ENCODE results near the gene MCOLN3.
"Not testable (repeated sequence)": the region's sequence is repeated elsewhere in the genome, so short reads cannot be mapped to it uniquely, and the experiment has no call there.

Gene MCOLN3

GRCh38 chr1:85047472-85048295 lies 616 bp downstream of the MCOLN3 start:
- DNase-seq, result no peak

GRCh38 chr1:85047144-85047471 lies 1.2 kb downstream of the MCOLN3 start:
- DNase-seq, result no peak

GRCh38 chr1:85042413-85042812 lies 5.9 kb downstream of the MCOLN3 start:
- no peak for DNase-seq

- DNase-seq, result no peak
Measured at GRCh38 chr1:85041793-85042192, 6.5 kb downstream of the MCOLN3 start.

- no peak for DNase-seq
Measured at GRCh38 chr1:85033221-85033620, 15.1 kb downstream of the MCOLN3 start.

- DNase-seq, result no peak
Measured at GRCh38 chr1:85030536-85030935, 17.8 kb downstream of the MCOLN3 start.

- no peak for DNase-seq
Measured at GRCh38 chr1:85028151-85028550, 20.1 kb downstream of the MCOLN3 start.

- DNase-seq, result no peak
Measured at GRCh38 chr1:85027242-85027983, 20.9 kb downstream of the MCOLN3 start.

GRCh38 chr1:85025940-85026339 lies 22.4 kb downstream of the MCOLN3 start:
- DNase-seq, result no peak

GRCh38 chr1:85024736-85025135 lies 23.6 kb downstream of the MCOLN3 start:
- no peak for DNase-seq

GRCh38 chr1:85022700-85023099 lies 25.6 kb downstream of the MCOLN3 start:
- no peak for DNase-seq

GRCh38 chr1:85019994-85020393 lies 28.3 kb downstream of the MCOLN3 start:
- DNase-seq, result no peak

GRCh38 chr1:85015826-85016225 lies 32.5 kb downstream of the MCOLN3 start:
- no peak for DNase-seq

GRCh38 chr1:85005641-85006040 lies 42.7 kb downstream of the MCOLN3 start:
- not testable (repeated sequence) for DNase-seq

GRCh38 chr1:85001742-85002141 lies 46.6 kb downstream of the MCOLN3 start:
- no peak for DNase-seq

- no peak for DNase-seq
Measured at GRCh38 chr1:84998642-84999280, 49.5 kb downstream of the MCOLN3 start.

GRCh38 chr1:84997667-84998600 lies 50.4 kb downstream of the MCOLN3 start:
- DNase-seq, result no peak

GRCh38 chr1:84996846-84997666 lies 51.2 kb downstream of the MCOLN3 start, which contains the start of gene MCOLN2:
Gene MCOLN2 (minus strand): TSS chr1:84997113. CDS start chr1:84996872, 241 bp downstream.
- DNase-seq, result peak; percentile 23

- no peak for DNase-seq
Measured at GRCh38 chr1:84995484-84996334, 52.6 kb downstream of the MCOLN3 start.

- no peak for DNase-seq
Measured at GRCh38 chr1:84991097-84991920, 57.0 kb downstream of the MCOLN3 start.

Measured in T1000 (cell line).